ENCODE data around the gene SNAPIN.

SNAPIN gene

GRCh38 chr1:153627715-153628626 lies 30.5 kb upstream of the SNAPIN start, which contains the start of gene S100A1:
Gene S100A1 (plus strand): TSS chr1:153628434. CDS start chr1:153630522, 2,088 bp downstream.
- H3K27me3 ChIP-seq (ENCODE audit: low read depth, low read length) = no peaks in the 10 kb centered on the region
- H3K4me1 ChIP-seq (ENCODE audit: control insufficient read depth in 1 of 2, insufficient read depth in 2 of 2, low read length in 2 of 2) = peaks cover 26 to 29% of the 10 kb centered on the region in 2 donors

DNA sequence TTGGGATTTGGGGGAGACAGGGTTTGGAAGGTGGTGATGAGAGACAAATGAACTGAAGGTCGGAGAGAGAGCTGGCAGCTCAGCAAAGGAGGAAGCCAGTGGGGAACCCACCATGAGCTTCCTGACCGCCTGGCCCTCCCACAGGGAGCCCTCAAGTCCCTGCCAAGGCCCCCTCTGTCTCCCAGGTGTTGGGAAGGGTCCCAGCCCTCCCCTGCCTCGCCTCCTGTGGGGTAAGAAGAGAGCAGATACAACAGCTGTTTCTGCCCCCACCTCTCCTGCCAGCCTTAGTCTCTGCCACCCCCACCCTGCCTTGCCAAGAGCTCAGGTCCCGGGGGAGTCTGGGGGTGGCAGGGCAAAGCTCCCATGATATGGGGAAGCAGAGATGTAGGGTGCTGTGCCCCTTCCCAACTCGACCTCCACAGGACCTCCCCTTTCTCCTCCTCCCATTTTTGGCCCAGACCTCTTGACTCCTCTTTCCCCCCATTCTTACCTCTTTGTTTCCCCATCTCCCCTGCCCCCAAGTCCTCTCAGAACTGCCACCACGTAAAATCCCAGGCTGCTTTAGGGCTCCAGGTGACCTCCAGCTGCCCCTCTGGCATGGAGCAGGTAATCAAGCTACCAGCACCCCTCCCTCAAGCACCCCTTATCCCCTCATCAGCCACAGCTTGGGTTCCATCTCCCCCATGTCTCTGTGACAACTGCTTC lies 29.7 kb upstream of the SNAPIN start:
- Histone ChIP-seq H3K4me3 (ENCODE audit: low read depth in 1 of 2, low read length in 2 of 2) (no peak overlapping the region), H3K27ac (ENCODE audit: low read length) (no peak overlapping the region), H3K4me1 (ENCODE audit: control insufficient read depth in 1 of 2, insufficient read depth in 2 of 2, low read length in 2 of 2) (peaks cover 28 to 29% of the 10 kb centered on the region in 2 donors), H3K9me3 (ENCODE audit: control insufficient read depth in 1 of 2, low read length in 2 of 2) (no peaks in the 10 kb centered on the region), H3K27me3 (ENCODE audit: low read depth, low read length) (no peaks in the 10 kb centered on the region), H3K36me3 (ENCODE audit: control insufficient read depth in 1 of 2, insufficient read depth in 2 of 2, low read length in 2 of 2) (no peaks in the 10 kb centered on the region)

More at GRCh38 chr1:153627715-153628626, 30.5 kb upstream of the SNAPIN start, which contains the start of gene S100A1:
- Histone ChIP-seq H3K27ac (ENCODE audit: low read length) (peak within 1 kb of the TSS; percentile 88), H3K4me3 (ENCODE audit: low read depth in 1 of 2, low read length in 2 of 2) (peak within 1 kb of the TSS; percentile 58 to 71), H3K36me3 (ENCODE audit: control insufficient read depth in 1 of 2, insufficient read depth in 2 of 2, low read length in 2 of 2) (no peaks in the 10 kb centered on the region), H3K9me3 (ENCODE audit: control insufficient read depth in 1 of 2, low read length in 2 of 2) (no peaks in the 10 kb centered on the region)

- Histone ChIP-seq H3K4me3 (ENCODE audit: low read depth in 1 of 2, low read length in 2 of 2) (no peak overlapping the region), H3K9me3 (ENCODE audit: control insufficient read depth in 1 of 2, low read length in 2 of 2) (no peaks in the 10 kb centered on the region), H3K27me3 (ENCODE audit: low read depth, low read length) (no peaks in the 10 kb centered on the region), H3K36me3 (ENCODE audit: control insufficient read depth in 1 of 2, insufficient read depth in 2 of 2, low read length in 2 of 2) (peaks cover 0 to 4% of the 10 kb centered on the region in 2 donors), H3K27ac (ENCODE audit: low read length) (no peak overlapping the region), H3K4me1 (ENCODE audit: control insufficient read depth in 1 of 2, insufficient read depth in 2 of 2, low read length in 2 of 2) (peaks cover 22 to 29% of the 10 kb centered on the region in 2 donors)
Measured at GRCh38 chr1:153629343-153629665, 29.2 kb upstream of the SNAPIN start.

DNA sequence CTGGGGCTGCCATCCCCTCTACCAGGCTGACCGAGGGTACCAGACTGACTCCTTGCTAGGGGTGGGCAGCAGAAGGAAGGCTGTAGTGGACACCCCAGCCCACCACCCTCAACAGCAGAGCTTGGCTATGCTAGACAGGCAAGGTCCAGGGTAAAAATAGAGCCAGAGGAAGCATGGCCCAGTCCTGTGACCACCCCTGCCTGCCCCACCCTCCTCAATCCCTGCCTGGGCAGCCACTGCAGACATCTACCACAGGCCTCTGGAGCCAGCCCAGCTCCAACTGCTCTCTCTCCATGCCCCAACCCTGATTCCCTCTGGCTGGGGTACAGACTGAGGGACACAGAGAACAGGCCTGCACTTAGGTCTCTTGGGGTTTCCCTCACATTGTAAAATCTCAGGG lies 28.5 kb upstream of the SNAPIN start:
- Histone ChIP-seq H3K4me3 (ENCODE audit: low read depth in 1 of 2, low read length in 2 of 2) (no peak overlapping the region), H3K27me3 (ENCODE audit: low read depth, low read length) (no peaks in the 10 kb centered on the region), H3K4me1 (ENCODE audit: control insufficient read depth in 1 of 2, insufficient read depth in 2 of 2, low read length in 2 of 2) (peaks cover 16 to 29% of the 10 kb centered on the region in 2 donors), H3K27ac (ENCODE audit: low read length) (no peak overlapping the region), H3K9me3 (ENCODE audit: control insufficient read depth in 1 of 2, low read length in 2 of 2) (no peaks in the 10 kb centered on the region), H3K36me3 (ENCODE audit: control insufficient read depth in 1 of 2, insufficient read depth in 2 of 2, low read length in 2 of 2) (peaks cover 0 to 4% of the 10 kb centered on the region in 2 donors)

GRCh38 chr1:153630384-153630783 lies 28.1 kb upstream of the SNAPIN start:
- Histone ChIP-seq H3K4me3 (ENCODE audit: low read depth in 1 of 2, low read length in 2 of 2) (no peak overlapping the region), H3K27me3 (ENCODE audit: low read depth, low read length) (no peaks in the 10 kb centered on the region), H3K9me3 (ENCODE audit: control insufficient read depth in 1 of 2, low read length in 2 of 2) (no peaks in the 10 kb centered on the region), H3K36me3 (ENCODE audit: control insufficient read depth in 1 of 2, insufficient read depth in 2 of 2, low read length in 2 of 2) (peaks cover 0 to 4% of the 10 kb centered on the region in 2 donors), H3K4me1 (ENCODE audit: control insufficient read depth in 1 of 2, insufficient read depth in 2 of 2, low read length in 2 of 2) (peaks cover 18 to 28% of the 10 kb centered on the region in 2 donors), H3K27ac (ENCODE audit: low read length) (no peak overlapping the region)

GRCh38 chr1:153631047-153632022 lies 27.2 kb upstream of the SNAPIN start:
- no peak overlapping the region for H3K4me3 ChIP-seq (ENCODE audit: low read depth in 1 of 2, low read length in 2 of 2)

DNA sequence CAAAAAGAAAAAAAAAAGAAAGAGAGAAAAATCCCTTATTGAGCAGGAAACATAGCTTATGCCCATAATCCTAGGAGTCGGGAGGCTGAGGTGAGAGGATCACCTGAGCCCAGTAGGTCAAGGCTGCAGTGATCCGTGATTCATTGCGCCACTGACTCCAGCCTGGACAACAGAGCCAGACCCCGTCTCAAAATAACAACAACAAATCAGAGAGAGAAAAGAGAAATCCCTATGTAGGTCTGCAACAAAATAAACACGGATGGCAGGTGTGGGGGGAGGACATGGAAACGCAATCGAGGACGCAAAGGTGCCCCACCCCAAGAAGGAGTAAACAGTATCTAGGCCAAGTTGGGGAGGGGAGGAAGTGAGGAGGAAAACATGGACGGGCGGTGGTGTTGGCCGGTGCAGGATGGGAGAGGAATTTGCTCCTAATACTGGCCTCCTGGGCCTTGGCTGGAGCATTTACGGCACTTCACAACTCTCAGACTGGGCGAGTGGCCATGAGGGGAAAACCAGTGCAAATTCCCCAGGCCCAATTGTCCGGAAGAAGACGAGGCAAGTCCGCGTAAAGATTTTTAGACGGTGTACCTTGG lies 25.2 kb upstream of the SNAPIN start:
- no peaks in the 10 kb centered on the region for H3K9me3 ChIP-seq (ENCODE audit: control insufficient read depth in 1 of 2, low read length in 2 of 2)
- H3K27me3 ChIP-seq (ENCODE audit: low read depth, low read length) = no peaks in the 10 kb centered on the region
- peak overlapping the region; percentile 82 to 89 for H3K4me3 ChIP-seq (ENCODE audit: low read depth in 1 of 2, low read length in 2 of 2)
- peaks cover 10 to 33% of the 10 kb centered on the region in 2 donors for H3K4me1 ChIP-seq (ENCODE audit: control insufficient read depth in 1 of 2, insufficient read depth in 2 of 2, low read length in 2 of 2)
- peak overlapping the region; percentile 98 for H3K27ac ChIP-seq (ENCODE audit: low read length)
- H3K36me3 ChIP-seq (ENCODE audit: control insufficient read depth in 1 of 2, insufficient read depth in 2 of 2, low read length in 2 of 2) = peaks cover 18 to 23% of the 10 kb centered on the region in 2 donors

More at GRCh38 chr1:153631047-153632022, 27.2 kb upstream of the SNAPIN start:
- Histone ChIP-seq H3K36me3 (ENCODE audit: control insufficient read depth in 1 of 2, insufficient read depth in 2 of 2, low read length in 2 of 2) (peaks cover 1 to 4% of the 10 kb centered on the region in 2 donors), H3K27ac (ENCODE audit: low read length) (peak overlapping the region; percentile 40), H3K27me3 (ENCODE audit: low read depth, low read length) (no peaks in the 10 kb centered on the region), H3K9me3 (ENCODE audit: control insufficient read depth in 1 of 2, low read length in 2 of 2) (no peaks in the 10 kb centered on the region), H3K4me1 (ENCODE audit: control insufficient read depth in 1 of 2, insufficient read depth in 2 of 2, low read length in 2 of 2) (peaks cover 21% of the 10 kb centered on the region in 2 donors)

GRCh38 chr1:153633754-153634665 lies 24.5 kb upstream of the SNAPIN start, which contains the start of gene CHTOP:
Gene CHTOP (plus strand): TSS chr1:153634066. CDS start chr1:153636589, 2,523 bp downstream.
- H3K27me3 ChIP-seq (ENCODE audit: low read depth, low read length) = no peaks in the 10 kb centered on the region
- peaks cover 24 to 30% of the 10 kb centered on the region in 2 donors for H3K36me3 ChIP-seq (ENCODE audit: control insufficient read depth in 1 of 2, insufficient read depth in 2 of 2, low read length in 2 of 2)
- peak within 1 kb of the TSS; percentile 98 for H3K27ac ChIP-seq (ENCODE audit: low read length)
- peak within 1 kb of the TSS; percentile 82 to 89 for H3K4me3 ChIP-seq (ENCODE audit: low read depth in 1 of 2, low read length in 2 of 2)
- H3K9me3 ChIP-seq (ENCODE audit: control insufficient read depth in 1 of 2, low read length in 2 of 2) = no peaks in the 10 kb centered on the region
- peaks cover 10 to 33% of the 10 kb centered on the region in 2 donors for H3K4me1 ChIP-seq (ENCODE audit: control insufficient read depth in 1 of 2, insufficient read depth in 2 of 2, low read length in 2 of 2)

GRCh38 chr1:153635872-153636271 lies 22.6 kb upstream of the SNAPIN start:
- peaks cover 36 to 49% of the 10 kb centered on the region in 2 donors for H3K36me3 ChIP-seq (ENCODE audit: control insufficient read depth in 1 of 2, insufficient read depth in 2 of 2, low read length in 2 of 2)
- H3K27ac ChIP-seq (ENCODE audit: low read length) = no peak overlapping the region
- peaks cover 3 to 37% of the 10 kb centered on the region in 2 donors for H3K4me1 ChIP-seq (ENCODE audit: control insufficient read depth in 1 of 2, insufficient read depth in 2 of 2, low read length in 2 of 2)
- no peaks in the 10 kb centered on the region for H3K9me3 ChIP-seq (ENCODE audit: control insufficient read depth in 1 of 2, low read length in 2 of 2)
- H3K4me3 ChIP-seq (ENCODE audit: low read depth in 1 of 2, low read length in 2 of 2) = peak overlapping the region in 1 of 2 donors; percentile 82
- no peaks in the 10 kb centered on the region for H3K27me3 ChIP-seq (ENCODE audit: low read depth, low read length)
